HepG2 (cell line): ENCODE measurements around the gene CALU. TPM values are rescaled to one million over a fixed set of nuclear protein-coding genes. Genes with fewer than 3 reads are reported as not detected.

Source experiments
- ATAC-seq: fragments of 200-7000 bp; cut with Tn5 transposase; 3 replicates; pipeline ENCODE4 v1.9.1; 2020; ENCODE audit warnings: mild to moderate bottlenecking, moderate library complexity
- BruUV-seq: library from RNA; stranded (reverse); fragments of 400-500 nt; replicated peaks from 2 replicates; lab custom pipeline; 2021; lab: Mats Ljungman, UMichigan
- CTCF ChIA-PET: fragments of 300-600 bp; formaldehyde crosslinking; extraction: SDS; loops from one replicate; lab custom pipeline; 2021; ENCODE audit warnings: low total read pairs, inconsistent platforms, low intra/inter-chr PET ratio; lab: Yijun Ruan, JAX
- POLR2A ChIA-PET: fragments of 350-600 bp; sonication (Branson Sonifier 250); formaldehyde crosslinking; loops from one replicate; lab custom pipeline; 2020; ENCODE audit warnings: antibody characterized with exemption, inconsistent platforms; lab: Yijun Ruan, JAX
- DNase-seq: peaks from one replicate; pipeline ENCODE4 v3.0.0-alpha.2; 2015; ENCODE audit warnings: low spot score
- FAIRE-seq: peaks from 3 replicates; lab custom pipeline; 2011; peaks lifted over from hg19 to GRCh38; lab: Jason Lieb, UNC
- H2AFZ ChIP-seq: one replicate; pipeline ENCODE4 v1.6.1; 2011; ENCODE audit warnings: low read length, inconsistent platforms
- H3K27ac ChIP-seq: fragments of 300-600 bp; 3 replicates; pipeline ENCODE4 v1.8.0; 2011; ENCODE audit warnings: mixed run types, mild to moderate bottlenecking, mixed read lengths, low read length, inconsistent platforms; ENCODE audit not compliant: insufficient read depth; ENCODE audit errors: extremely low read length
- H3K27me3 ChIP-seq, 2 experiments: fragments of 200-600 bp in 1 of 2; 2 replicates in 1 of 2; 3 replicates in 1 of 2; pipeline versions ENCODE4 v1.6.0 to v1.8.0; 2011; ENCODE audit warnings: low read length in 2 of 2, mild to moderate bottlenecking in 2 of 2, moderate library complexity in 2 of 2, inconsistent platforms in 1 of 2; ENCODE audit not compliant: insufficient read depth in 2 of 2, control insufficient read depth in 1 of 2
- H3K36me3 ChIP-seq, 2 experiments: fragments of 200-600 bp in 1 of 2; replicated peaks in 1 of 2; 2 replicates in 1 of 2; 3 replicates in 1 of 2; pipeline versions ENCODE4 v1.5.1 to v1.8.0; 2011; ENCODE audit warnings: low read length in 2 of 2, inconsistent platforms in 1 of 2; ENCODE audit not compliant: insufficient read depth in 2 of 2, control insufficient read depth in 1 of 2
- H3K4me1 ChIP-seq: 2 replicates; pipeline ENCODE4 v1.5.1; 2012; ENCODE audit warnings: low read length, inconsistent platforms; ENCODE audit not compliant: insufficient read depth
- H3K4me2 ChIP-seq: 2 replicates; pipeline ENCODE4 v1.6.0; 2011; ENCODE audit warnings: low read depth, low read length, inconsistent platforms
- H3K4me3 ChIP-seq, 3 experiments: fragments of 200-600 bp in 1 of 3; sonication (generic), shearing (Covaris generic) in 1 of 3; replicated peaks in 1 of 3; 2 replicates each; pipeline ENCODE4 v1.5.1; 2011 to 2016; ENCODE audit warnings: low read length in 3 of 3, inconsistent platforms in 2 of 3, low read depth in 2 of 3, mild to moderate bottlenecking in 2 of 3, control low read depth in 1 of 3, mixed read lengths in 1 of 3; ENCODE audit not compliant: insufficient read depth in 1 of 3
- H3K79me2 ChIP-seq: one replicate; pipeline ENCODE4 v1.6.1; 2011; ENCODE audit warnings: low read length, inconsistent platforms; ENCODE audit not compliant: insufficient read depth
- H3K9ac ChIP-seq: 2 replicates; pipeline ENCODE4 v1.6.0; 2011; ENCODE audit warnings: mild to moderate bottlenecking, low read depth, low read length, inconsistent platforms; ENCODE audit not compliant: insufficient read depth
- H3K9me3 ChIP-seq: 2 replicates; pipeline ENCODE4 v1.5.1; 2012; ENCODE audit warnings: mild to moderate bottlenecking, low read length
- H4K20me1 ChIP-seq: 2 replicates; pipeline ENCODE4 v1.6.0; 2011; ENCODE audit warnings: inconsistent platforms, mild to moderate bottlenecking, low read length, moderate library complexity; ENCODE audit not compliant: insufficient read depth
- MIER2 ChIP-seq: IDR thresholded peaks from 2 replicates; pipeline ENCODE4 v1.6.1; 2016; ENCODE audit warnings: missing biosample characterization, missing genetic modification reagents
- REST ChIP-seq, 2 experiments: IDR thresholded peaks; 2 replicates each; pipeline ENCODE4 v1.6.1; 2011 to 2012; ENCODE audit warnings: low read length in 2 of 2, borderline replicate concordance in 1 of 2, low read depth in 1 of 2, mild to moderate bottlenecking in 1 of 2, moderate library complexity in 1 of 2
- ZKSCAN8 ChIP-seq: IDR thresholded peaks from 2 replicates; pipeline ENCODE4 v1.6.1; 2016; ENCODE audit warnings: borderline replicate concordance, missing genetic modification reagents, missing compliant biosample characterization
- WGBS: methylation state at CpG from one replicate; pipeline ENCODE4 v1.1.6; 2017; ENCODE audit warnings: low lambda C conversion rate; 5-methylcytosine and 5-hydroxymethylcytosine counted together
- in situ Hi-C: cut with HindIII; loops from 2 replicates; pipeline ENCODE4 v1.10.0; 2017; ENCODE audit warnings: low pct_unique_long_range_greater_than_20kb; ENCODE audit not compliant: extremely low pct_ligation_motif_present
- intact Hi-C: fragments of 100-400 bp; cut with micrococcal nuclease; formaldehyde crosslinking; loops from one replicate; pipeline ENCODE4 v1.10.0; 2022; ENCODE audit not compliant: unreplicated experiment
- polyA plus RNA-seq, 8 experiments: library from polyadenylated mRNA; depleted of rRNA in 3 of 8; stranded (reverse) in 7 of 8; unstranded in 1 of 8; fragments of >200 nt; fragmentation: Illumina TruSeq in 4 of 8; extraction: Trizol in 4 of 8; gene quantifications; 2 replicates each; pipeline versions ENCODE4 v1.2.1 to v1.2.3, GENCODE V29; 2011 to 2016; ENCODE audit warnings: low read depth in 4 of 8, missing spikeins in 1 of 8, mixed read lengths in 1 of 8; ENCODE audit not compliant: insufficient read depth in 1 of 8
- total RNA-seq, 5 experiments: library from RNA; depleted of rRNA; stranded (reverse); fragments of >200 nt; fragmentation: Illumina TruSeq; extraction: Trizol; gene quantifications; 2 replicates each; pipeline ENCODE4 v1.2.3, GENCODE V29; 2016; ENCODE audit warnings: low read depth in 1 of 5

Gene CALU
- total and polyA plus RNA-seq, 2 of the 13 experiments (the other 11 are each of a cell fraction or from before 2014, with no cell fraction given), result 198 to 252 TPM

- TF ChIP-seq REST (IDR thresholded peaks at IDR 0.05; ENCODE audit: borderline replicate concordance in 1 of 2, low read depth in 1 of 2, low read length in 2 of 2), result peak in 1 of 2 experiments; percentile 84; a peak in 2 of 4 replicates
- peak; percentile 36; the same call in 1 of the 2 replicates for TF ChIP-seq MIER2 (CRISPR knock-in tag)
- no peak for TF ChIP-seq ZKSCAN8 (CRISPR knock-in tag)
- Histone ChIP-seq H2AFZ (no peak overlapping the region), H3K36me3 (no peaks in the 10 kb centered on the region), H3K9ac (no peak overlapping the region), H3K9me3 (no peaks in the 10 kb centered on the region), H3K79me2 (no peaks in the 10 kb centered on the region), H3K4me1 (no peaks in the 10 kb centered on the region), H4K20me1 (no peaks in the 10 kb centered on the region), H3K27me3 (peaks cover 3 to 25% of the 10 kb centered on the region in 2 experiments; a peak in 4 of 5 replicates), H3K4me3 (no peak overlapping the region), H3K27ac (no peak overlapping the region), H3K4me2 (no peak overlapping the region)
- no TSS peak for BruUV-seq
- WGBS, result 0% methylated on average over 2 of the region's 2 CpGs
- DNase-seq (no peak), ATAC-seq (no peak), FAIRE-seq (no peak)
- CTCF ChIA-PET, result no interaction called here
- POLR2A ChIA-PET, result no interaction called here
- intact Hi-C loops (no loop called here), in situ Hi-C loops (no loop called here)
Measured at GRCh38 chr7:128801667-128802418, 62.7 kb downstream of the CALU start.
